B cell (primary cell): ENCODE results near the gene SRRM5.

ENCODE experiments used
- EZH2 ChIP-seq: IDR thresholded peaks from 2 replicates; pipeline ENCODE4 v1.6.1; 2012; ENCODE audit warnings: borderline replicate concordance, low read depth, mild to moderate bottlenecking, moderate library complexity, low read length; ENCODE audit not compliant: insufficient read depth, poor library complexity, severe bottlenecking
- TF ChIP-seq, protein P1 (sequence below): fragments of 200-600 bp; IDR thresholded peaks from one replicate; pipeline ENCODE4 v1.8.0; 2022; ENCODE audit warnings: antibody characterized with exemption, mild to moderate bottlenecking

DNA sequence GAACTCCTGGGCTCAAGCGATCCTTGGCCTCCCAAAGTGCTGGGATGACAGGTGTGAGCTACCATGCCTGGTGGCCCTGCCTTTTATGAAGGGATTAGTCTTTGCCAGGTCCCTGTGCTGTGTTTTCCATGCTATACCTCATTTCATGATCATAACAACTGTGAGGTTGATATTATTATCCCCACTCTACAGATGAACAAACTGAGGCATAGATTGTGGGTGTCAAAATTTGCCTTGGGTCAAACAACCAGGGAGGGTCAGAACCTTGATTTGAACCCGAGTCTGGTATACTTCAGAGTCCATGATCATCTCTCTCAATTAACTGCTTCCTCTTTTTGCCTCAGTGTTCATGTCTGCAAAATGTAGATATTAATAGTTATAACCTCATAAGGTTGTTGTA is 29.4 kb upstream of the SRRM5 start:
- TF ChIP-seq, protein P1, sequence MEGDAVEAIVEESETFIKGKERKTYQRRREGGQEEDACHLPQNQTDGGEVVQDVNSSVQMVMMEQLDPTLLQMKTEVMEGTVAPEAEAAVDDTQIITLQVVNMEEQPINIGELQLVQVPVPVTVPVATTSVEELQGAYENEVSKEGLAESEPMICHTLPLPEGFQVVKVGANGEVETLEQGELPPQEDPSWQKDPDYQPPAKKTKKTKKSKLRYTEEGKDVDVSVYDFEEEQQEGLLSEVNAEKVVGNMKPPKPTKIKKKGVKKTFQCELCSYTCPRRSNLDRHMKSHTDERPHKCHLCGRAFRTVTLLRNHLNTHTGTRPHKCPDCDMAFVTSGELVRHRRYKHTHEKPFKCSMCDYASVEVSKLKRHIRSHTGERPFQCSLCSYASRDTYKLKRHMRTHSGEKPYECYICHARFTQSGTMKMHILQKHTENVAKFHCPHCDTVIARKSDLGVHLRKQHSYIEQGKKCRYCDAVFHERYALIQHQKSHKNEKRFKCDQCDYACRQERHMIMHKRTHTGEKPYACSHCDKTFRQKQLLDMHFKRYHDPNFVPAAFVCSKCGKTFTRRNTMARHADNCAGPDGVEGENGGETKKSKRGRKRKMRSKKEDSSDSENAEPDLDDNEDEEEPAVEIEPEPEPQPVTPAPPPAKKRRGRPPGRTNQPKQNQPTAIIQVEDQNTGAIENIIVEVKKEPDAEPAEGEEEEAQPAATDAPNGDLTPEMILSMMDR: no peak
- TF ChIP-seq EZH2: no peak
